Neural progenitor cell (in vitro differentiated cells): ENCODE results near the gene KAZALD1.

Experiments used
- EZH2 ChIP-seq: fragments of 200-600 bp; sonication (generic); IDR thresholded peaks from 2 replicates; pipeline ENCODE4 v1.6.1; 2017; ENCODE audit warnings: antibody characterized with exemption, mild to moderate bottlenecking, moderate library complexity
- EZH2phosphoT487 ChIP-seq: fragments of 200-600 bp; sonication (generic); IDR thresholded peaks from 2 replicates; pipeline ENCODE4 v1.6.1; 2017; ENCODE audit warnings: antibody characterized with exemption
- TF ChIP-seq, protein P1 (sequence below): fragments of 200-600 bp; sonication (generic); IDR thresholded peaks from 2 replicates; pipeline ENCODE4 v1.5.1; 2017; ENCODE audit warnings: antibody characterized with exemption, mild to moderate bottlenecking

- TF ChIP-seq, protein P1, sequence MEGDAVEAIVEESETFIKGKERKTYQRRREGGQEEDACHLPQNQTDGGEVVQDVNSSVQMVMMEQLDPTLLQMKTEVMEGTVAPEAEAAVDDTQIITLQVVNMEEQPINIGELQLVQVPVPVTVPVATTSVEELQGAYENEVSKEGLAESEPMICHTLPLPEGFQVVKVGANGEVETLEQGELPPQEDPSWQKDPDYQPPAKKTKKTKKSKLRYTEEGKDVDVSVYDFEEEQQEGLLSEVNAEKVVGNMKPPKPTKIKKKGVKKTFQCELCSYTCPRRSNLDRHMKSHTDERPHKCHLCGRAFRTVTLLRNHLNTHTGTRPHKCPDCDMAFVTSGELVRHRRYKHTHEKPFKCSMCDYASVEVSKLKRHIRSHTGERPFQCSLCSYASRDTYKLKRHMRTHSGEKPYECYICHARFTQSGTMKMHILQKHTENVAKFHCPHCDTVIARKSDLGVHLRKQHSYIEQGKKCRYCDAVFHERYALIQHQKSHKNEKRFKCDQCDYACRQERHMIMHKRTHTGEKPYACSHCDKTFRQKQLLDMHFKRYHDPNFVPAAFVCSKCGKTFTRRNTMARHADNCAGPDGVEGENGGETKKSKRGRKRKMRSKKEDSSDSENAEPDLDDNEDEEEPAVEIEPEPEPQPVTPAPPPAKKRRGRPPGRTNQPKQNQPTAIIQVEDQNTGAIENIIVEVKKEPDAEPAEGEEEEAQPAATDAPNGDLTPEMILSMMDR, result no peak
- TF ChIP-seq EZH2, result no peak
- no peak for TF ChIP-seq EZH2phosphoT487
These were observed 8.3 kb downstream of the KAZALD1 start for GRCh38 chr10:101070098-101070497.
